GM21619 (cell line): Measurements from ENCODE around the gene ATP5F1E.
"Not testable (repeated sequence)": the region's sequence is repeated elsewhere in the genome, so short reads cannot be mapped to it uniquely, and the experiment has no call there.

Source experiments
- ATAC-seq: cut with Tn5 transposase; IDR thresholded peaks from one replicate; pipeline ENCODE4 v1.9.1; 2021; ENCODE audit not compliant: unreplicated experiment

Gene ATP5F1E

DNA sequence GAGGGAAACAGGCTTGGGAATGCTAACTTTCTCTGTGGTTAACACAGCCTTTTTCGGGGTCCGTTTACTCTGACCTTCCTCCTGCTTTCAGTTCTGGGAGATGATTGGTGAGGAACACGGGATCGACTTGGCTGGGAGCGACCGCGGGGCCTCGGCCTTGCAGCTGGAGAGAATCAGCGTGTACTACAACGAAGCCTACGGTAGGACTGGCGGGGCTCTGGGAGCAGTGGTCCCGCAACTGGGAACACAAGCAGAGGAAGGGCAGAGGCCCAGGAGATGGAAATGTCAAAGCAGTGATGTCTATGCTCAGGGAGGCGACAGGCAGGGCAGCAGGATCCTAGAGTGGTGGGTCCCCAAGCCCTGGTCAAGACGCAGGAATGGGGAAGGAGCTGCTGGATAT lies 9.4 kb downstream of the ATP5F1E start:
- ATAC-seq: no peak

- ATAC-seq: no peak
These were observed 11.1 kb downstream of the ATP5F1E start for GRCh38 chr20:59020938-59021551.

- no peak for ATAC-seq
These were observed 12.9 kb downstream of the ATP5F1E start, which contains the start of gene TUBB1 for GRCh38 chr20:59019217-59019616. TSS of gene TUBB1 (plus strand) at chr20:59019429. CDS start at chr20:59019523, 94 bp downstream.

- no peak for ATAC-seq
These were observed 13.3 kb downstream of the ATP5F1E start for GRCh38 chr20:59018817-59019216.

- ATAC-seq: no peak
These were observed 14.5 kb downstream of the ATP5F1E start for GRCh38 chr20:59017493-59018231.

DNA sequence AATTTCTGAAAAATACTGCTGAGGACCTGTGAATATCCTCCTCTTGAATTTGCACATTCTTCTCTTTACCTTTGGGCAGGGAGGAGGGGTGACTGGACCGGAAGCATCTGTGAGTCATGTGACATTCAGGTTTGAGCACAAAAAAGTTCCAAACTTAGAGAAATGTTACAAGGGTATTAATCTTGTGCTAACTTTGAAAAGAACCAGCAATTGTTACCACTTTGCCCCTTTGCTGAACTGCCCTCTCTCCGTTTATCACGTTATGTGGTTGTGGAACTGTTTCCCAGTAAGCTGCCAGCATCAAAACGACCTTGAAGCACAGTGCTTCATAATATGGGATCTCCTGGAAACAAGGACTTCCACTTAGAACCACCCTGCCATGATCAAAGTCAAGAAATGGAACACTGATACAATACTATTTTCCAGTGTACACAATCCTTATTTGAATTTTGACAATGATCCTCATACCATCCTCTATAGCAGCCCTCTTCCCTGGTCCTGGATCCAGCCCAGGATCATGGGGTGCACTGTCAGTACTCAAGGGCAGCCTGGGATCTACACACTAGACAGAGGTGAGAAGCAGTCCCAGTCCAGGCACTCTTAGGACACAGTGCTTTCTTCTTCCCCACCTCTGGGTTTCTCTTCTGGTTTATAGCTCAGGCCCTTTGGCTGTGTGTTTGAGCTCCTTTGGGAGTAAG lies 15.2 kb downstream of the ATP5F1E start:
- ATAC-seq: no peak

DNA sequence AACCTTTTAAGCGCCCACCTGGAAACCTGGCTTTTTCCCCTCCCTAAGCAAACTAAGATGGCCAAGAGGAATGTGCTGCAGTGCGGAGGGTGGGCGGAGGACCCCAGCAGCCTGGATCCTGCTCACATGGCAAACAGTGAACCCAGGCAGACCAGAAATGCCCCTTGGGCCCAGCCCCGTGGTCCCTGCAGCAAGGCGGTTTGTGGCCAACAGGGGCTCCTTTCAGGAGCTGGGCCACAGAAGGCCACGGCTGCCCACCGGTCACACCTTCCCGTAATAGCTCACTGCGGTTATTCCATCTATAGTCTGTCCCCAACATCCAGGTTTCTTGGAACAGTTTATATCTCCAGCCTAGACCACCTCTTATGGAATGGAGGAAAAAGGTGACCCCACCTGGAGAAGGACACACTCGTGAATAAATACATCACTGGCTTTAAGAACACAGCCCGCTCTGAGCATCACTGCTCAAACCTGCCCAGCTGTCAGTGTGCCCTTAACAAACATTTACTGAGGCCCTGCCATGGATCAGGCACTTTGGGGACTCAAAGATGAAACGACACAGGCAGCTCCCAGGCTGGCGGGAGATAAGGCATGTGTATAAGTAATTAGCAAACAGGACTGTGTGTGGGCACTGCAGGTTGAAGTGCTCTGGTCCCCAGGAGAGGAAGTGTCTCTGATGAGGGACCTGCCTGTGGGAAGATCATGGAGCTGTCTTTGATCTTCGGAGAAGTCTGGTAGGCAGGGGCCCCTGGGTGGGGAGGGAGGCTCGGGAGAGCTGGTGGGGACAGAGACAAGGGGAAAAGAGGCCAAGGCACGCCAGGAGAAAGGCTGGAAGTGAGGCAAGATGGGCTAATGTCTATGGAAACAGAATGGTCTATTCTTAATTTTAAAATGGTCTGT lies 16.1 kb downstream of the ATP5F1E start:
- no peak for ATAC-seq

DNA sequence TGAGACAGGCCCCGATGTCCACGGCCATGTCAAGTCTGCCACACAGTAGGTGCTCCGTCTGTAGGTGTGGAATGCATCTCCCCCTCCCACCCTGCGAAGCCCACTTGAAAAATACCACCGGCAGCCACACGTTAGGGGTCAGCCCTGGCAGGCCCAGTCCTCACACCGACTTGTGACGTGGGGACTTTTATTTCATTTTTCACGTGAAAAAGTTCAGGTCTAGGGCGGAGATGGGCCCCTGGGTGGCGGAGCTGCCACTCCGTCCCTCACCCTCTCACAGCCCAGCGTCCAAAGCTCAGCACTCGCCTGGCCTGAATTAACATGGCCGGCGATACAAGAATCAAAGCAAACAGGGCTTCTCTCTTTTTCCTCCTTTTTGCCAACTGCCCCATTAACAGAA lies 16.7 kb downstream of the ATP5F1E start:
- no peak for ATAC-seq

DNA sequence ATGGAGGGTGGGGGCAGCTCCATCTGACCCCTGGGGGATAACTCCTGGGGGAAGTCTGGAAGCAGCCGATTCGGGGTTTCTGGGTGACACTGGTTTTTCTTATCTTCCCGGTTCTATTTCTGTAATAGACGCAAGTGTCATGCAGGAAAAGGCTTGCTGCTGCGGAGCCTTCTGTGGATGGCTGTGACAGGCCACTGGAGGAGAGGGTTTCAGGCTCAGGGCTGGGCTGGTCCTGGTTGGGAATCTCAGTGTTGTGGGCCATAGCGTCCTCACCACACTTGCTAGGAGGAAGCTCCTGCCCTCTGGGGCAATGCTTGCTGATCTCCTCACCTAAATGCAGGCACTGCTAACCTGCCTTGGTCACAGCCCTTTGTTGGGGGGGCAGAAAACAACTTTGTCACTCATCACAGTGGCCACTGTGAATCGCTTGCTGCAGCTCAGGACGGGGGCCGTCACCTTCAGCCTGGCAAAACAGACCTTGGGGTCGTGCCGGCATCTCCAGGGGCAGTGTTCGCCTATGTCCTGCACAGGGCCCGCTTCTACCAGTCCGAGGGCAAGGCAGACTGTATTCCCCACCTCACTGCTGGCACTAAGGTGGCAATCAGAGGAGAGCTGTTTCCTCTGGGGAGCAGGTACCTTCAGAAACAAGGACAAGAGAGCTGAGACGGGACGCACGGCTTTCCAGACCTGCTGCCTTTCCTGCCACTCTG lies 17.3 kb downstream of the ATP5F1E start:
- ATAC-seq: no peak

DNA sequence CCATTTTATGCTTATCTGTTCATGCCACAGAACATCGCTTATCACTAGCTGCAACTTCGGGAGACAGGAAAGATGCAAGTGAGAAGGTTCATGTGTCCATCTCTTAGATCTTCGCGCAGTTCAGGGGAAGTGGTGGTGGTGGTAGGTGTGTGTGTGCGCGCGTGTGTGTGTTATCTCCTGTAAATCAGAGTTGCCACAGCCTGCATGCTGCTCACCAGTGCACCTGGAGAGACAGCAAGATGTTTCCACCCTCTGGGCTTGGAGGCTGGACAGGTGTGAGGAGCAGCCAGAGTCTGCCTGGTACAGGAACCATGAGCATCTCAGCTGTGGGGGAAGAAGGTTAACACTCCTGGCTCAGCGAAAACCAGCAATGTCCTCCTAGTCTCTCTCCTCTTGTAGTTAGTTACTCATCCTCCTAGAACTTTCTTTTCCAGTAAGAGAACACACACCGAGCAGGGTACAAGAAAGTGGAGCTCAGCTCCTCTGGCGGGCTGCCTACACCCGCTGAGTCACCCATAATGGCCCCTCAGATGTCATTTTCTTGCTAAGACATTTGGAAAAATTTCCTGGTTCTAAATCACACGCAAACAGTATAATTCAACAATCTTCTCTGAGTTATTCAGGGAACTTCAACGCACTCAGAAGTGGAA lies 18.1 kb downstream of the ATP5F1E start:
- ATAC-seq: no peak

GRCh38 chr20:59013031-59013951 lies 18.8 kb downstream of the ATP5F1E start:
- no peak for ATAC-seq

GRCh38 chr20:59011874-59012157 lies 20.3 kb downstream of the ATP5F1E start:
- not testable (repeated sequence) for ATAC-seq

GRCh38 chr20:59010995-59011873 lies 20.9 kb downstream of the ATP5F1E start:
- no peak for ATAC-seq

DNA sequence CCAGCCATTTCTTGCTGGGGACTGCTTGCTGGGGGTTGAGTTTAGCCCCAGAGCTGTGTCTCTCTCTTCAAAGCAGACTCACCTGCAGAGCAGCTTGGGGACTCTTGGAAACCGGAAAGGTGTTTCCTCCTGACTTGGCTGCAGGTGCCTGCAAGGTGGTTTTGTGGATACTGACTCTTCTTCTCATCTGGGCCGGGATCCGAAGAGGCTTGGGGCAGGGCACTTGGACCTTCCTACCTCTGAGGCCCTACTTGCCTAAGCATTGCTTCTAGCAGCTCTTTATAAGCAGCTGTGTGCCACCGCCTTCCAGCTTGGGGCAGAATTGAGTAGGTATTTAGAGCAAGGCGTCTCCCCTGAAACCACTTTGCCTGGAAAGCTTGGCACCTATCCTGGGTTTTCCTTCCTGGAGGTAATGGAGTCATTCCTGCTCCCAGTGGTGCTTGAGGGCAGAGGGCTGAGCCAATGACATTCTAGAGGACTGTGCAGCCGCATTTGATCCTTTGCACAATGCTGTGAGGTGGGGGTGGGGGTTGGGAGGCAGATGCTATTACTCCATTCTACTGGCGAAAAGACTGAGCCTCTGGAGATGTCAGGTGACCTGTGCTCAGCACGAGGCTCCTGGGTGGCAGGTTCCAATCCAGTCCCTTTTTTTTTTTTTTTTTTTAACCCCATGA lies 21.7 kb downstream of the ATP5F1E start:
- ATAC-seq: no peak

DNA sequence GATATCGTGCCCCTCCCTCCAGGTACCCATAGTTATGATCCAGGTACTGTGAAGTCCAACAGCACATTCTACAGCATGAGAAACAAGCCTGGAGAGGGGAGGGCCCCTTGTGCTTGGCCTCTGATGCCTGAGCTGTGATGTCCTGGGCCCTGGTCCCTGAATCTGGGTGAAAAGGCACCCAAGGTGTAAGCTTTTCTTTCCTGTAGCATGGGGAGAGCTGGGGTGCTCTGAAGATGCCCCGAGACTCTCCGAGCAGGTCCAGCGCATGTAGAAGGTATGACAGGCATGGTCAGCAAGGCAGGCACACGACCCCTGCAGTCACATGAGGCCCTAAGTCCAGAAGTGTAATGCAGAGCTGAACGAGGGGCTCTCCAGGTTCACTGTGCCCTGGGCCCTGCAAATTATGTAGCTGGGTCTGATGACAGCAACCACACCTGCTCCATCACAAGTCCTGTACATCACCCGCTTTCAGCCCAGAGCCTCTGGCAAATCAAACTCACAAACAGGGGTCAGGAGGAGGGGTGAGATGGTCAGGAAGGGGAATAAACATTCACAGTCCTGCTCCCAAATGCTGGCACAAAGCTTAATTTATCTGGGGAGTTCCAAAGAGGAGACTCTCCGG lies 23.3 kb downstream of the ATP5F1E start:
- ATAC-seq: no peak

DNA sequence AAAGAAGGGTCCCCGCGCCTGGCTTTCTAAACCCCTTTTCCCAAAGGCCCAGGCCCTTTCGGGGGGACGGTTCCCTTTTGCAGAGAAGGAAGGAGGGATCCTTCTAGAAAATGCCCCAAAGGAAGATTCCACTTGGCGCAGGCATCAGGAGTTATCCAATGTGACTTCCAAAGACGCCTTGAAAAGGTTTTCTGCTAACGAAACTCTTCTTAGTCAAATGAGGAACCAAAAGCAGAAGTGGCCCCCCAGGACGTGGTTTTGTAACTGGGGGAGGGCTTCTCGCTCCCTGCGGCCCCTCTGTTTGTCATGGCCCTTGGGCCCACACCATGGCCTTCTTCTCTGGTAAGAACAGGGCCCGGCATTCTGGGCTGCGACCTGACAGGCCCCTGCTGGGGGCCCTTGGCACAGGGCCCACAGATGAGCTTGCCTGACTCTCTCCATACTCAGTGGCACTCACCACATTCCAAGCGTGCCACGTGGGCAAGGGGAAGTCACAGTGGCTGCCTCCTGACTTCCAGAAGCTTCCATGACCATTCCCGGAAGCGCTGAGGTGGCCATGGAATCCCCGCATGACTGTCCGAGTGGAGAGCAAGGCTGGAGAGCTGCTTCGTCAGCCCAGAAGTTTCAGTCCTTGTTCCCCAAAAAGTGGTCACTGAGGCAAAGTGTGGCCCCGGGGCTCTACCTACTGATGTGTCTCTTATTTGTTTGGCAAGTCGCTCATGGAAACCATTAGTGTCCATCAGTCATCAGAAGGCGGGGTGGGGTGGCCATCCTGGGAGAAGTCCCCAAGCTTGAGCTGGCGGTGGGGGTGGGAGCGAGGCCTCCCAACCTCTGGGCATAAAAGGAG lies 24.2 kb downstream of the ATP5F1E start:
- peak; percentile 29 for ATAC-seq
